Keratinocyte (primary cell): Measurements from ENCODE around the gene TSC1.

ENCODE experiments used
- EZH2 ChIP-seq: IDR thresholded peaks from one replicate; pipeline ENCODE4 v1.6.1; 2012; ENCODE audit warnings: inconsistent platforms, mild to moderate bottlenecking, low read length, moderate library complexity
- TF ChIP-seq, protein P1 (sequence below), 3 experiments: IDR thresholded peaks in 1 of 3; conservative IDR thresholded peaks in 1 of 3; optimal IDR thresholded peaks in 1 of 3; 2 replicates in 2 of 3; 3 replicates in 1 of 3; pipeline versions ENCODE3 to v1.5.1; 2011; ENCODE audit warnings: low read length in 3 of 3, mild to moderate bottlenecking in 3 of 3, moderate library complexity in 2 of 3, control low read depth in 1 of 3, inconsistent platforms in 1 of 3; ENCODE audit not compliant: insufficient read depth in 2 of 3; ENCODE audit errors: extremely low read depth in 1 of 3

DNA sequence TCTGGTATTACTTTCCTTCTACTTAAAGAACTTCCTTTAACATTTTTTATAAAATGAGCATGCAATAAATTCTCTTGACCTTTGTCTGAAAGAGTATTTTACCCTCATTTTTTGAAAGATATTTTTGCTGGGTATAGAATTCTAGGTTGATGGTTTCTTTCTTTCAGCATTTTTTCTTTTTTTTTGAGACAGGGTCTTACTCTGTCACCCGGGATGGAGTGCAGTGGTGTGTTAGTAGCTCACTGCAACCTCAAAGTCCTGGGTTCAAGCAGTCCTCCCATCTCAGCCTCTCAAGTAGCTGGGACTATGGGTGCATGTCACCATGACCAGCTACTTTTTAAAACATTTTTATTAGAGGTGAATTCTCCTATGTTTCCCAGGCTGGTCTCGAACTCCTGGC lies 10.7 kb upstream of the TSC1 start:
- TF ChIP-seq, protein P1, sequence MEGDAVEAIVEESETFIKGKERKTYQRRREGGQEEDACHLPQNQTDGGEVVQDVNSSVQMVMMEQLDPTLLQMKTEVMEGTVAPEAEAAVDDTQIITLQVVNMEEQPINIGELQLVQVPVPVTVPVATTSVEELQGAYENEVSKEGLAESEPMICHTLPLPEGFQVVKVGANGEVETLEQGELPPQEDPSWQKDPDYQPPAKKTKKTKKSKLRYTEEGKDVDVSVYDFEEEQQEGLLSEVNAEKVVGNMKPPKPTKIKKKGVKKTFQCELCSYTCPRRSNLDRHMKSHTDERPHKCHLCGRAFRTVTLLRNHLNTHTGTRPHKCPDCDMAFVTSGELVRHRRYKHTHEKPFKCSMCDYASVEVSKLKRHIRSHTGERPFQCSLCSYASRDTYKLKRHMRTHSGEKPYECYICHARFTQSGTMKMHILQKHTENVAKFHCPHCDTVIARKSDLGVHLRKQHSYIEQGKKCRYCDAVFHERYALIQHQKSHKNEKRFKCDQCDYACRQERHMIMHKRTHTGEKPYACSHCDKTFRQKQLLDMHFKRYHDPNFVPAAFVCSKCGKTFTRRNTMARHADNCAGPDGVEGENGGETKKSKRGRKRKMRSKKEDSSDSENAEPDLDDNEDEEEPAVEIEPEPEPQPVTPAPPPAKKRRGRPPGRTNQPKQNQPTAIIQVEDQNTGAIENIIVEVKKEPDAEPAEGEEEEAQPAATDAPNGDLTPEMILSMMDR (optimal IDR thresholded peaks at IDR 0.05 in 1 of 3, IDR thresholded peaks at IDR 0.05 in 1 of 3, conservative IDR thresholded peaks at IDR 0.05 in 1 of 3; ENCODE audit: extremely low read depth in 1 of 3, insufficient read depth in 2 of 3, low read length in 3 of 3), result no peak
- TF ChIP-seq EZH2, result no peak
